GM12892 (cell line): ENCODE data around the gene RAB40A.

Experiments
- POLR2A ChIP-seq: IDR thresholded peaks from 2 replicates; pipeline ENCODE4 v1.6.1; 2011; ENCODE audit warnings: low read depth, low read length, control low read depth
- POLR2AphosphoS5 ChIP-seq: IDR thresholded peaks from 2 replicates; pipeline ENCODE4 v1.6.1; 2011; ENCODE audit warnings: low read depth, low read length, control low read depth
- TAF1 ChIP-seq: IDR thresholded peaks from 2 replicates; pipeline ENCODE4 v1.6.1; 2011; ENCODE audit warnings: low read depth, mild to moderate bottlenecking, control low read depth, low read length, borderline replicate concordance

- TF ChIP-seq POLR2AphosphoS5, result no peak
- TF ChIP-seq POLR2A, result no peak
- TF ChIP-seq TAF1, result no peak
Observed at GRCh38 chrX:103531002-103531401, 11.7 kb upstream of the RAB40A start.
